GM13976 (cell line): Measurements from ENCODE around the gene TMEM240.
A peak's percentile ranks its signal among the peaks of the same experiment; 100 is the strongest.

ENCODE experiments used
- DNase-seq: peaks from one replicate; pipeline ENCODE4 v3.0.0; 2012; ENCODE audit warnings: low spot score
- in situ Hi-C: fragments of 300-500 bp; cut with MboI; formaldehyde crosslinking; loops from one replicate; pipeline ENCODE4 v1.12.0; 2022; ENCODE audit warnings: low sequenced_read_pairs, mixed read lengths, inconsistent platforms; ENCODE audit not compliant: unreplicated experiment
- TF ChIP-seq, protein P1 (sequence below): IDR thresholded peaks from 2 replicates; pipeline ENCODE4 v1.5.1; 2012; ENCODE audit warnings: borderline replicate concordance, mild to moderate bottlenecking; ENCODE audit not compliant: insufficient read depth; ENCODE audit errors: extremely low read depth, missing control alignments, control extremely low read depth

The TMEM240 gene

DNA sequence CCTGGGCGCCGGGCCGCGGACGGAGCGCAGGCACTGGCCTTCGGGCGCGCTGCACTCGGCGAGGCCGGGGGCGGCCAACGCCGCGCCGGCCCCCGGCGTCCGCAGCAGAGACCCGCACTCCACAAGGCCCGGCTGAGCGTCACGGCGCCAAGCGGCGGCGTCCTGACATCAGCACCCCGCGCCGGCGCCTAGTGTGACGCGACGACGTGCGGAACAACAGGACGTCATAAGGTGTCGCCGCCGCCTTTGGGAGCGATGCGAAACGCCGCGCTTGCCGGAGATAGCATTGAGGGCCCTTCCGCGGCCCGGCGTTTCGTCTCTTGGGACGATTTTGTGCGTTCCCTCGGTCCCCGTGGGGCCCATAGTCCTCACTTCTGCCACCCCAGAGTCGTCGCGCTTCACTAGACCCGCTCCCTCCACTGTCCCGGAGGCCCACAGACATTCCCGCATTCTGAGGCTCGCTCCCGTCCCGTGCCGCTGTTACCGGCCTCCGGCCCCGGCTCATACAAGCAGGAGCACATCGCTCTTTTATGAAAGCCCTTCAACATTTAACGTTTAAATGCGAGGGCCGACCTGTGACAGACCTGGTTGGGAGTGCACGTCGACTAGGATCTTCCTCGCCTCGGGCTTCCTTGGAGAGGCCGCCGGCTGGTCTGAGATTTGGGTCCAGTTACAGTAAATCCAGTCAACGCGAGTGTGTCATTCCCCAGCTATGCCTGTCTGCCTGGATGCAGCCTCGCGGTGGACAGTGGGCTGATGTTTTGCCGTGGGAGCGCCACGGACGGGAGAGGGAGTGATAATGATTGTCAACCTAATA is 34.5 kb upstream of the TMEM240 start, which contains the start of gene SSU72:
TSS of gene SSU72 (minus strand) at position 143 of the 817 bp plus-strand sequence. CDS start 306 bp downstream, outside the sequence.
- in situ Hi-C loops = no loop called here
- peak; percentile 98 for DNase-seq
- TF ChIP-seq, protein P1, sequence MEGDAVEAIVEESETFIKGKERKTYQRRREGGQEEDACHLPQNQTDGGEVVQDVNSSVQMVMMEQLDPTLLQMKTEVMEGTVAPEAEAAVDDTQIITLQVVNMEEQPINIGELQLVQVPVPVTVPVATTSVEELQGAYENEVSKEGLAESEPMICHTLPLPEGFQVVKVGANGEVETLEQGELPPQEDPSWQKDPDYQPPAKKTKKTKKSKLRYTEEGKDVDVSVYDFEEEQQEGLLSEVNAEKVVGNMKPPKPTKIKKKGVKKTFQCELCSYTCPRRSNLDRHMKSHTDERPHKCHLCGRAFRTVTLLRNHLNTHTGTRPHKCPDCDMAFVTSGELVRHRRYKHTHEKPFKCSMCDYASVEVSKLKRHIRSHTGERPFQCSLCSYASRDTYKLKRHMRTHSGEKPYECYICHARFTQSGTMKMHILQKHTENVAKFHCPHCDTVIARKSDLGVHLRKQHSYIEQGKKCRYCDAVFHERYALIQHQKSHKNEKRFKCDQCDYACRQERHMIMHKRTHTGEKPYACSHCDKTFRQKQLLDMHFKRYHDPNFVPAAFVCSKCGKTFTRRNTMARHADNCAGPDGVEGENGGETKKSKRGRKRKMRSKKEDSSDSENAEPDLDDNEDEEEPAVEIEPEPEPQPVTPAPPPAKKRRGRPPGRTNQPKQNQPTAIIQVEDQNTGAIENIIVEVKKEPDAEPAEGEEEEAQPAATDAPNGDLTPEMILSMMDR = no peak

DNA sequence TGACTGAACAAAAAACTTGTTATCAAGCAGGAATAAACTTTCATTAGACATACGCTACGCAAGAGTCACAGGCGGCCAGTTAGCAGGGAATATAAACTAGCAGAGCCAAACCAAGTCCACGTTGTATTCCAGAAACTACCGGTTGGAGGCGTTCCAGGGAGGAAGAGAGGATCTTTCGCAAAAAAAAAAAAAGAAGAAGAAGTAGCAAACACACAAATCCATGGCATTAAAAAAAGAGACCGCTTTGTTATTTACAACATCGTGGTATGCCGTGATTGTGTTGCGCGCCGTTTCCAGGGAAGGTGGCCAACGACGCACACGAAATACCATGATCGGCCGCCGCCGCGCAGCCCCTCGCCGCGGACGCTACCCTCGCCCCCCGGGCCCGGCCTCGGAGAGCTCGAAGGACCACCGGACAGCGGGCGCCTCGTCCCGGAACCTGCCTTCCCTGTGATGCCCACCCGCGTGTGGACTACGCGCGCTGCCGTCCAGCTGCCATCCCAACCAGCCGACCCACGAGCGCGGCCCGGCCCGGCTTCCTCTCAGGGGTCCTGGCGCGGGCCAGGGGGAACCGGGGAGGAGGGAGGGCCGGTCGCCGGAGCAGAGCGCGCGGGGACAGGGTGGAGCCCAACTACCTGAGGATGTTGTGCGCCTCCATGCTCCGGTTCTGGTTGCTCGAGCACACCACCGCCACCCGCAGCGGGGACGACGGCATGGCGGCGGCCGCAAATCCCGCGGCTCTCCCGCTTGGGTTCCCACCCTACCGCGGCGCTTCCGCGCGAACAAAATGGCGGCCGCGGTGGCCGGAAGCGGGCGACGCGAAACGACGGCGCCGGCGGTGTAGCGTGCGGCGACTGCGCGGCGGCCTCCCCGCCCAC is 33.7 kb upstream of the TMEM240 start:
- TF ChIP-seq, protein P1 = peak; percentile 16
- peak; percentile 90 for DNase-seq
- in situ Hi-C loops = no loop called here

DNA sequence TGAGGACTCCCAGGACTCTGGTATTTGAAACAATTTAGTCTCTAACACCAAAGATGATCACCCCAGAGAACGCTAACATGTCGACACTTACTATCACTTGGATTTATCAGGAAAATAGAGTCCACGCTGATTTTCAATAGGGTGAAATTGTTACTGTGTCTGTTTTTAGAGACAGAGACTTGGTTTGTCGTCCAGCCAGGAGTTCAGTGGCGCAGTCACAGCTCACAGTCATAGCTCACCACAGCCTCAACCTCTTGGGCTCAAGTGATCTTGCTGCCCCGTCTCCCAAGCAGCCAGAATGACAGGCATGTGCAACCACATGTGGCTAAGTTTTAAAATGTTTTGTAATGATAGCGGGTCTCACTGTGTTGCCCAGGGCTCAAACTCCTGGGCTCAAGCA is 28.9 kb upstream of the TMEM240 start:
- TF ChIP-seq, protein P1 = no peak
- in situ Hi-C loops = no loop called here
- DNase-seq = no peak

DNA sequence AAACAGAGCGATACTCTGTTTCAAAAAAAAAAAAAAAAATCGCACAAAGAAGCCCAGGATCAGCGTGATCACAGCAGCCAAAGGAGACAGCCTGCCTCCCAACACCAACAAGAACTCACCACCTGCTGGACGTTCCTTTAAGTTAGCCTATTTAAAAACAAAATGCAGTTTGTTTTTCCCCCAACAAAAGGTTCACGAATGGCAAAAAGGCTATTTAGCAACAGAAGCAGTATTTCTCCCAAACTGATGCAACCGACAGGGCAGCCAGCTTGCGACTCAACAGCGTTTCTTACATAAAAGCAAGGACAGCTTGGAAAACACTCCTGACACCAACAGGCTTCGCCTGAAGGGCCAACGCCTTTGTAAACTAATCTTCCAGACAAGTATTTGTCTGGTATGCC is 27.5 kb upstream of the TMEM240 start:
- TF ChIP-seq, protein P1 = no peak
- in situ Hi-C loops = no loop called here
- DNase-seq = no peak

DNA sequence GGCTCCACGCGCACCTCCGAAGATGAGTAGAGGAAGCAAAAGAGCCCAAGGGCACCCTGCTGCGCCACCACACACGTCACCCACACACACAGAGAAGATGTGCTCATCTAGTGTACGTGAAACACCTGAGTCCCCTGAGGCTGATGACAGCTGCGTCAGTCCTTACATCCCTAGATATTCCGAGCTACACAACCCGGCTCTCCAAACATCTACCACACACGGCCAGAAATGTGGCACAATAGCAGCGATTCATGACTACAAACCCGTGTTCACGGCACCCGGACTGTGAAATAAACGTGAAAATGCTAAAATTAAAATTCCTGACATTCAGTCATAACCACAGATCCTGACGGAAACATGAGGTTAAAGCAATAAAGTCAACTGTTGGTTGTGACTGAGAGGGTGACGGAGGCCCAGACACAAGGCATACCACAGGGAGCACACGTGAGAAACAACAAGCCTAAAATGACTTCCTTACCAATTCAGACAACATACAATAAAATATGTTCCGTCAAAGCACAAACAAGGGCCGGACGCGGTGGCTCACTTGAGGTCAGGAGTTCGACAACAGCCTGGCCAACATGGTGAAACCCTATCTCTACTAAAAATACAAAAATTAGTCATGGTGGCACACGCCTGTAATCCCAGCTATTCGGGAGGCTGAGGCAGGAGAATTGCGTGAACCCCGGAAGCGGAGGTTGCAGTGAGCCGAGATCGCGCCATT is 26.9 kb upstream of the TMEM240 start:
- no peak for DNase-seq
- in situ Hi-C loops = no loop called here
- TF ChIP-seq, protein P1 = no peak

DNA sequence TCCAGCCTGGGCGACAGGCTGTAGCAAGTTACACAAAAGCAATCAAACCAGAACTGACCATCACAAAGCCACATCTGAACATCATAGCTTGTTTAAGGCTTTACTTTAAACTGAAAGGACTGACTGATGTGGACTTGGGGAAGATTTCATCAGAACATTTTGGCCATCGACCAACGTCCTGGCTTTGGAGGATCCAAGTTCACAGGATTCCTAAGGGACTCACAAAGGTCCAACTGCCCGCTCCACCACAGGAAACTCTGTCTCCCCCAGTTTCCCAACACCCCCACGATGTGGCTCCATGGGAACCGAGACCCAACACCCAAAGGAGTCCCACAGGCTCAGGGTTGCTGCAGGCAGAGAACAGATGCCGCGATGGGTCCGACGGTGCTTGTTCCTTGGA is 24.9 kb upstream of the TMEM240 start:
- TF ChIP-seq, protein P1 = no peak
- in situ Hi-C loops = no loop called here
- no peak for DNase-seq
